ENCODE measurements around the gene CTNNA2.

- TF ChIP-seq CTCF (IDR thresholded peaks at IDR 0.05; ENCODE audit: low read depth, low read length) (no peak), EZH2phosphoT487 (IDR thresholded peaks at IDR 0.05; ENCODE audit: low read depth) (no peak)
Measured at GRCh38 chr2:80525152-80525551, 1012.3 kb downstream of the CTNNA2 start.

All from OCI-LY3 (cell line).